GM21447 (cell line): Measurements from ENCODE around the gene MYBPHL.

Experiments used
- ATAC-seq: cut with Tn5 transposase; IDR thresholded peaks from one replicate; pipeline ENCODE4 v1.9.1; 2021; ENCODE audit not compliant: unreplicated experiment

Gene MYBPHL

GRCh38 chr1:109306832-109307273 lies at the start of gene MYBPHL:
Gene MYBPHL, minus strand, starts transcription at chr1:109307011. Its CDS starts 20 bp downstream, at chr1:109306991.
- no peak for ATAC-seq

GRCh38 chr1:109356505-109356904 lies 49.7 kb upstream of the MYBPHL start:
- ATAC-seq, result no peak

GRCh38 chr1:109354929-109355328 lies 48.1 kb upstream of the MYBPHL start:
- no peak for ATAC-seq

GRCh38 chr1:109351457-109351856 lies 44.6 kb upstream of the MYBPHL start:
- ATAC-seq, result no peak

- no peak for ATAC-seq
These were observed 43.8 kb upstream of the MYBPHL start for GRCh38 chr1:109350655-109351054.

- ATAC-seq, result no peak
These were observed 43.4 kb upstream of the MYBPHL start for GRCh38 chr1:109350182-109350581.

GRCh38 chr1:109347511-109347910 lies 40.7 kb upstream of the MYBPHL start:
- ATAC-seq, result no peak

GRCh38 chr1:109341944-109342930 lies 35.4 kb upstream of the MYBPHL start:
- no peak for ATAC-seq

- ATAC-seq, result no peak
These were observed 31.8 kb upstream of the MYBPHL start for GRCh38 chr1:109338608-109339007.

GRCh38 chr1:109338091-109338490 lies 31.3 kb upstream of the MYBPHL start:
- no peak for ATAC-seq

- no peak for ATAC-seq
These were observed 28.3 kb upstream of the MYBPHL start for GRCh38 chr1:109335091-109335490.

- ATAC-seq, result no peak
These were observed 24.3 kb upstream of the MYBPHL start for GRCh38 chr1:109331113-109331512.

- no peak for ATAC-seq
These were observed 20.5 kb upstream of the MYBPHL start for GRCh38 chr1:109327285-109327684.

GRCh38 chr1:109322974-109323373 lies 16.2 kb upstream of the MYBPHL start:
- no peak for ATAC-seq

GRCh38 chr1:109319114-109319513 lies 12.3 kb upstream of the MYBPHL start:
- ATAC-seq, result no peak

- ATAC-seq, result no peak
These were observed 9.7 kb upstream of the MYBPHL start for GRCh38 chr1:109316506-109316905.

GRCh38 chr1:109315288-109315687 lies 8.5 kb upstream of the MYBPHL start:
- no peak for ATAC-seq

GRCh38 chr1:109314795-109315194 lies 8.0 kb upstream of the MYBPHL start:
- no peak for ATAC-seq

GRCh38 chr1:109312978-109313775 lies 6.4 kb upstream of the MYBPHL start:
- ATAC-seq, result no peak

GRCh38 chr1:109312246-109312645 lies 5.4 kb upstream of the MYBPHL start:
- ATAC-seq, result no peak

GRCh38 chr1:109309347-109309746 lies 2.5 kb upstream of the MYBPHL start:
- no peak for ATAC-seq
